Amniotic stem cell (primary cell): ENCODE data around the gene THSD7A.

Experiments
- DNase-seq: peaks from one replicate; lab custom pipeline; 2025; lab: John Stamatoyannopoulos, UW

Gene THSD7A

GRCh38 chr7:11331128-11332102 is 500.6 kb downstream of the THSD7A start:
- DNase-seq: no peak

GRCh38 chr7:11330717-11331116 is 501.3 kb downstream of the THSD7A start:
- DNase-seq: no peak

GRCh38 chr7:11330208-11330607 is 501.8 kb downstream of the THSD7A start:
- DNase-seq: no peak

DNA sequence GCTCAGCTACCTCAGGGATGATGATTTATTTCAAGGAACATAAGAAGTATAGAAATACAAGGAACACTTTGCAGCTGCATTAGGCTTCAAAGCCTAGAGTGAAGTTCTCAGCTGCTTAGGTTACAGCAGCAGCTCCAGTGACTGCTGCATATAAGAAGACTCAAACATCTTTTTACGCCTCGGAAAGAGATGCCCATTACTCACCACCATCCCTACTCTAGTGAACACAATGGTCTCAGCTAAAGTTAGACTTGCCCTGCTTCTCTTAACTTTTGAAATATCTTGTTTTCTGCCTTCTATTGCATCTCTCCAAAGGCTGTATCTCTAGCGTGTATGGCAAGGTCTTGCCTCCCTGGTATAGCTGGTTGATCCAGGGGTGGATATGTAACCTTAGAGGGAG is 502.4 kb downstream of the THSD7A start:
- no peak for DNase-seq

DNA sequence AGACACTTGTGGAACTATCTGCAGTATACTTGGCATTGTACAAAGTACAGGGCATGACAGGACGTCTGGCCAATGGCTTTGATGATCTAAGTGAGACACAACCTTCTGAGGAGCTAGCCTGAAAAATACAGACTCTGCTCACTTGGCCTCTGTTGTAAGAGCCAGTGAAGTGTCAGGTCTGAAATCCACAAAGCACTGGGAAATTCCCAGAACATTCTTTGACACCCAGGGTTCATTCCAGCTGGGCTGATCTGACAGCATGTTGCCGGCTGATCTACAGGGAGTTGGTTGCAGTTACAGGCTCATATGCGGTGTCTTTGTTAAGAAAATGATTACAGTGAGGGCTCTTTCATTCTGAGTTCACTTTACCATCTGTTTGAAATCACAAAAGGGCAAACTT is 503.7 kb downstream of the THSD7A start:
- no peak for DNase-seq

- no peak for DNase-seq
These were observed 504.4 kb downstream of the THSD7A start for GRCh38 chr7:11327633-11328032.
